ENCODE data around the gene MGRN1.

Gene MGRN1

DNA sequence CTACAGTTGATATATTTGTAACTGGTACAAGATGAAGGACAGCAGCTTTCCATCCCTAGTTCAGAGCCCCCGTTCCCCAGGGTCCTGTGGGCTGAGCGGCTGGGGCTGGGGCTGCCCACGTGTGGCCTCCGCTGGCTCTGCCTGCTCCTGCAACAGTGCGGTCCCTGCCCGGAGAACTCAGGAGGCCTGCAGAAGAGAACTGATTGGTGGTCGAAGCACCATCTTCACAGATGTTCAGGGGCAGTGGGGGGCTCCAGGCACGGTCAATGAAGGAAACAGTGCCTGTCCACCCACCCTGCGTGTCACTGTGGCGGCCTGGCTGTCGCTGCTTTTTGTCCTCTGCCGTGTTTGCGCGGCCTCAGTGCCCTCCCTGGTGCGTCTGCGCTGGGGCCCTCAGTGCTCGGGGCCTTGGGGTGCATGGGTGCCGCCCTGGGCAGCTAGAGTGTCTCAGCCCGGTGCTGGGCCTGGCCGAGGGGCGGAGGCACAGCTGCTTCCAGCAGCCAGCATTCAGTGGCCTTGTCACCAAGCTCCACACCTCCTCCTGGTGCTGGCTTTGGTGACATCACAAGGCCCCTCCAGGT, 64.6 kb downstream of the MGRN1 start:
- FAIRE-seq: no peak

DNA sequence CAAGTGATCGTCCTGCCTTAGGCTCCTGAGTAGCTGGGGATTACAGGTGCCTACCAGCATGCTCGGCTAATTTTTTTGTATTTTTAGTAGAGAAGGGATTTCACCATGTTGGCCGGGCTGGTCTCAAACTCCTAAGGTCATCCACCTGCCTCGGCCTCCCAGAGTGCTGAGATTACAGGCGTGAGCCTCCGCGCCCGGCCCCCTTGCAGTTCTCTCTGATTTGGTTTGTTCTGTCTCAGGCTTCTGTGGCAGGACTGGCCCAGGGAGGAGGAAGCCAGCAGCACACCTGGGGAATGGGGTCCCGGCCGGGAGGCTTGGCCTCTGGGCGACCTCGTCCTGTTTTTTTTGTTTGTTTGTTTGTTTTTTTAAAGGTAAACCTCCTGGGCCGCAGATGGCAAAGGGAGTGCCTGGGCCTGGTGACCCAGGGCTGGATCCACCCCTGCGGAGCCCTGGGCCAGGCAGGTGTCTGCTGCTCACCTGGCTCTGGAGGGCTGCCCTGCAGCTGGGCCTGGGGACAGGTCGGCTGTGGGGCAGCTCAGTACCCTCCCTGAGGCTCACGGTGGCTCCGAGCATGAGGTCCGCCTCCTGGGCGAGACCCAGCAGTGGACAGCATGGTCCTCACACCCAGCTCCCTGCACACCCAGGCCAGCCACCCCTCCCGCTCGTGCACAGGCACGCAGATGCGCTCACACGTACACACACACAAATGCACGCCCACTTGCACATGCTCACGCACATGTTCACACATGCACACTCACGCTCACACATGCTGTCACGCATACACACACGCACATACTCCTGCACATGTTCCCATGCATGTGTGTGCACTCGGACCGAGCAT, 65.5 kb downstream of the MGRN1 start:
- no peak for FAIRE-seq

DNA sequence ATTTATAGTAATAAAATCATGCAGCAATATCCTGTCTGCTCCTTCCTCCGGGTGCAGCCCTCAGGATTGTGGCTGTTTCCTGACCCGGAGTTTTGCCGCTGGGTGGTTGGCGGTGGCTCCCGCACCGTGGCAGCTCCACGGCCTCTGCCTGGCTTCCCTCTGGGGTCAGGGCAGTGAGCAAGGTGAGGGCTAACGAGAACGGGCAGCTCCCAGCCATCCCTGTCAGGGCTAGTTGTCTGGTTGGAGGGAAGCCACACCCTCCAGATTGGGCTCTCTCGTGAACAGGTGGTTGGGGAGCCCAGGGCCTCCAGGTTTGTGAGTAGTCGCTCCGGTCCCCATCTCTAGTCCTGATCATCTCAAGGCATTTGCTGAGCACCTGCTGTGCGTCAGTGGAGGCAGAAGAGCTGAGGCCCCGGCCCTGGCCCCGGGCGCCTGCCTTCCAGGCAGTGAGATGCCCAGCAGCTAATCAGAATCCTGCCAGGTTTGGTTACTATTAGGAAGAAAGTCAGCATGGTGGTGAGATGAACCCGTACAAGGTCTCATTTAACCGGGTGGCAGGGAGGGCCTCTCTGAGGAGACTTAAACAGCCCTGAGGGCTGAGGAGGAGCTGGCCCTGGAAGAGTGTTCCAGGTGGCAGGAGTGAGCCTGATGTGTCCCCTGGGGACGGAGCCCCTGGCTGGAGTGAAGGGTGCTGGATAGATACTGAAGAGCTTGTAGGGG, 66.5 kb downstream of the MGRN1 start:
- no peak for FAIRE-seq

DNA sequence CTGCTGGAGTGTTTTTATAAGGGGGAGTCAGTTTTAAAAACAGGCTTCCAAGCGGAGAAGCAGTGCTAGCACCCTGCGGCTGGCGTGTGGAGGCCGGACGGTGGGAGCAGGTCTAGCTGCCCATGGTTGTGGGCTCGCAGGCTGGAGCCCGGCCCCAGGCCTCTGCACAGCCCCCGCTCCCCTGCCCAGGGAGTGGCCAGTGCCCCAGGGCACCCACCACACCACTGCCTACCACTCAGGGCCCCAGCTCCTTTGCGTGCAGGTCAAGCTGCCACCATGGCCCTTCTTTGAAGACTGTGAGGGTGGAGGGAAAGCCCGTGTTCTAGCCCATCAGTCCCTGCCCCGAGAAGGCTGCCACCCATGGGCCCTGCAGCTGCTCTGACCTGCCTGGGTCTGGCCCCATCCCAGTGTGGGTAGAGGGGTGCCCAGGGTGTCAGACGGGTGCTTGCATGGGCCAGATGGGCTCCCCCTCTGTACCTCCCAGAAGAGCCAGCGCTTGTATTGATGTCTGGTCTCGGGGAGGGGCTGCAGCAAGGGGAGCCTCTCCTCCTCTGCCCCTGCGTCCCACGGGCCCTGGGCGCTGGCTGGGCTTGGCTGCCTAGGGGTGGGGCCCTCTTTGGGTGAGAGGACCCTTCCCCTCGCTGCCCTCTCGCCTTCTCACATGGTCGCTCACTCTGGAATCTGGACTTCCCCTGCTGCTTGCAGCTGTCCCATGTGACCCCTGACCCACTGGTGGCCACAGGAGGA, 67.2 kb downstream of the MGRN1 start:
- FAIRE-seq: no peak

DNA sequence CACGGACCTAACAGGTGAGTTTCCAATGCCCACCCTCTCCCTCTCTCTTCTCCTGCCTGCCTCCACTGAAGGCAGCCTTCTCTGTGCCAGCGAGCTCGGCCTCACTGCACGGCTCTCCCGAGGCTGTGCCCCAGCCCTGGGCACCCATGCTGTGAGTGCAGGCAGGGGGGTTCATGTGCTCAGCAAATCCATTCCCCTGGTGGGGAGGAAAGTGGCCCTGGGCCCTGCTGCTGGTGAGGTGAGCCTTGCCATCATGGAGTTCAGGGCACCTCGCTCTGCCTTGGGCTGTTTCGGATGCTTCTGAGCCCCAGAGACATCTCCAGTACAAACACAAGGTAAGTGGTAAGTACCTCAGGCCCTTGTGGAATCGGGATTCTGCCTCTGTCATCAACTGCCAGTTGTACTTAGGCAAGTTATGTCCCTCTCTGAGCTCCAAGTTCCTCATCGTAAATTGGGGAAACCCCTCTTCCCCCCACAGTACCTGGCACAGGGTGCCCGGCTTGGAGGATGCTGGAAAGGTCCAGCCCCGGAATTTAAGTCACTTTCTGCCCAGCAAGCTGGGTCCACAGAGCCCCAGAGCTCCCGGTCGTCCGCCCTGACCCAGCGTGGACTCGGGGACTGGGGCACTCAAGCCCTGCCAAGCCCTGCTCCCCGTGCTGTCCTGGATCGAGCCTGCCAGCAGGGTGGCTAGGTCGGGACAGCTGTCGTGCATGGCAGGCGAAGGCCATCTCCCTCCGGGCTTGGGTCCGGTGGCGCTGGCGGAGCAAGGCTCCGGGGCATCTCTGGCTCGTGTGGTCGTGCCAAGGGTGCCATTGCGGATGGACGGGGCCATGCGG, 68.1 kb downstream of the MGRN1 start:
- FAIRE-seq: no peak

DNA sequence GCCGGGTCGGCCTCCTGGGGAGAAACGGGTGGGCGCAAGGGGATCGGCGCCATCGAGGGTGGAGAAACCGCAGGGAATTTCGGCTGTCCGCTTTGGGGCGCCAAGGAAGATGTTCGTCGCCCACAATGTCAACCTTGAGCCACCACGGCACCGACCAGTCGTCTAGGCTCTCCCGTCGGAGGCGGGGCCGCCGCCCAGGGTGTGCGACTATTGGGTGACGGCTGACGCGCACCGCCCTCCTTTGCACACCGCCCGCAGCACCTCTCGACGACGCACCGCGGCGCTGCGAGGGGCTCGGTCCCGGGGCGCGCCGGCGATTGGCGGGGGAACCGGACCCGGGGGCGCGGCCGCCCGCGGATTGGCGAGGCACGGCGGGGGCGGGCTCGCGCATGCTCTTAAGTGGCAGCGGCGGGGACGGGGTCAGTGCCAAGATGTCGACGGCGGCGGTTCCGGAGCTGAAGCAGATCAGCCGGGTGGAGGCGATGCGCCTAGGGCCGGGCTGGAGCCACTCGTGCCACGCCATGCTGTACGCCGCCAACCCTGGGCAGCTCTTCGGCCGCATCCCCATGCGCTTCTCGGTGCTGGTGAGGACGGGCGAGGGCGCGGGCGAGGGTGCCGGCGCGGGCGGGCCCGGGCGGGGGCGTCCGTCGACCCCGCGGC, 68.8 kb downstream of the MGRN1 start, which contains the start of gene NUDT16L1:
Gene NUDT16L1, plus strand, starts transcription at position 267 of the 660 bp plus-strand sequence. Its CDS starts 165 bp downstream, at position 432.
- FAIRE-seq: no peak

DNA sequence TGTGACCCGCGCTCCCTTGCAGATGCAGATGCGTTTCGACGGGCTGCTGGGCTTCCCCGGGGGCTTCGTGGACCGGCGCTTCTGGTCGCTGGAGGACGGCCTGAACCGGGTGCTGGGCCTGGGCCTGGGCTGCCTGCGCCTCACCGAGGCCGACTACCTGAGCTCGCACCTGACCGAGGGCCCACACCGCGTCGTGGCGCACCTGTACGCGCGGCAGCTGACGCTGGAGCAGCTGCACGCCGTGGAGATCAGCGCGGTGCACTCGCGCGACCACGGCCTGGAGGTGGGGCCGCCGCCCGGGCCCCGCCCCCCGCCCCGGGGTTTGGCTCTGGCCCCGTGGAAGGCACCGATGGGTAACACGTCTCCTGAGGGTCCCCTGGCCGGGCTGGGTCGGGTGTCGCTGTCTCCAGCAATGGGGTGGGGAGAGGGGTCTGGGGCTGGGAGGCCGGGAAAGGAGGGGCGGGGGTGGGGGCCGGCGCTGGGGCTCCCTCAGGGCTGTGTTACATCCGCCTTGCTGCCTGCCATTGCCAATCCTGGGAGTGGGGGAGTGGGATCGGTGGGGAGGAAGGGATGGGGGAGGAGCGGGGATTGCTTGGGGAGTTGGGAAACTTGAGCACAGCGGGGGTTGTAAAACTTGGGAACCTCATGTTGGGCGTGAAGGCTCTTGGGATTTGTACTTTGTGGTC, 69.5 kb downstream of the MGRN1 start:
- FAIRE-seq: no peak

DNA sequence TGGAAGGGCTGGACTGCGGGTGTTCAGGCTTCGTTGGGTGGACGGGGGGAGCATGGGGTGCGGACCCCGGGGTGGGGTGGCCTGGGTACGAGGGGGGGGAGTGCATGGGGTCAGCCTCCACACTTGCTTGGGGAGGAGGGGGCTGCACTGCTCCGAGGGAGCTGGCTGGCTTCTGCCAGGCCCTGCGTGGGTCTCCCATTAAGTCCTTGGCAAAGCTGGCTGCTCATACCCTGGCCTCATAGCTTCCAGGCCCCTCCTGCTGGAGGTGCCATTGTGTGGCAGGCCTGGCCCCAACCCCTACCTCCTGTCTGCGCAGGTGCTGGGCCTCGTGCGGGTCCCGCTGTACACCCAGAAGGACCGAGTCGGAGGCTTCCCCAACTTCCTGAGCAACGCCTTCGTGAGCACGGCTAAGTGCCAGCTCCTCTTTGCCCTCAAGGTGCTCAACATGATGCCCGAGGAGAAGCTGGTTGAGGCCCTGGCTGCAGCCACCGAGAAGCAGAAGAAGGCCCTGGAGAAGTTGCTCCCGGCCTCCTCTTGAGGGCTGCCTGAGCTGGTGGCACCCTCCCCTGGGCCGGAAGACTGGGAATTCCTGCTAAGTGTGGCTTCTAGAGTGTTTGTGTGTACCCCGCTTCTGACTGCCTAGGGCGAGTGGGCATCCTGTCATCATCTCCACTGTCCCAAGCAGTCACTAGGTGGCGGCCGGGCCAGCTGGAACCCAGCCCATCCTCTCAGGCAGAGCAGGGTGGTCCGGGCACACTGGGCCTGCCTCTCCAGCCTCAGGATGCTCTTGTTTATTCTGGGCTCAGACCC, 70.2 kb downstream of the MGRN1 start:
- no peak for FAIRE-seq

DNA sequence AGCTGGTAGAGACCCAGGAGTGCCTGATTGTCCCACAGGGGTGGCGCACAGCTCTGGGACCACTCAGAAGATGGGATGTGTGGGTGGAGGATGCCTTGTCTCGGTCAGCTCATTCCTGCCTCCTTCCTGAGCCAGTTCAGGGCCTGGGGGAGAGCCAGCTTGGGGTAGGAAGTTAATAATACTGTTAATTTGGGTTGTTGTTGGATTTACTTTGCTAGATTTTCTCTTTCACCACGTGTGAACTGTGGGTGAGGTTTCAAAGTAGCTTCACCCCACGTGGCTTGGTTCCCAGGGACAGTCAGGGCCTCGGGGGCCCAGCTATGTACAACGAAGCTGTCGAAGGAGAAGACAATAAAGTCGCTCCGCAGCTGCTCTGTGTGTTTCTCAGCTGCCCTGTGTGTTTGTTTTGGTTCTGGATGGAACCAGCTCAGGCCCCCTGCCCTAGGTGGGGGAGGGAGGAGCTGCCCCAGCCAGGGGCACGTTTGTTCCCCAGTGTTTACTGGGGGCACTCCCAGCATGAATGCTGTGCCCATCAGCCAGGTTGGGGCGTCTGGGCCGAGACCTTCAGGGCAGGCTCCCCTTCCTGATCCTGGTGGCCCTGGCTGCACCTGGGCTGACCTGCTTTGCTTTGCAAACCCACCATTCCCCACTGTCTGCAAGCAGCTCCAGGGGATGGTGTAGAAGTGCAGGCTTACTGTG, 71.0 kb downstream of the MGRN1 start:
- no peak for FAIRE-seq

DNA sequence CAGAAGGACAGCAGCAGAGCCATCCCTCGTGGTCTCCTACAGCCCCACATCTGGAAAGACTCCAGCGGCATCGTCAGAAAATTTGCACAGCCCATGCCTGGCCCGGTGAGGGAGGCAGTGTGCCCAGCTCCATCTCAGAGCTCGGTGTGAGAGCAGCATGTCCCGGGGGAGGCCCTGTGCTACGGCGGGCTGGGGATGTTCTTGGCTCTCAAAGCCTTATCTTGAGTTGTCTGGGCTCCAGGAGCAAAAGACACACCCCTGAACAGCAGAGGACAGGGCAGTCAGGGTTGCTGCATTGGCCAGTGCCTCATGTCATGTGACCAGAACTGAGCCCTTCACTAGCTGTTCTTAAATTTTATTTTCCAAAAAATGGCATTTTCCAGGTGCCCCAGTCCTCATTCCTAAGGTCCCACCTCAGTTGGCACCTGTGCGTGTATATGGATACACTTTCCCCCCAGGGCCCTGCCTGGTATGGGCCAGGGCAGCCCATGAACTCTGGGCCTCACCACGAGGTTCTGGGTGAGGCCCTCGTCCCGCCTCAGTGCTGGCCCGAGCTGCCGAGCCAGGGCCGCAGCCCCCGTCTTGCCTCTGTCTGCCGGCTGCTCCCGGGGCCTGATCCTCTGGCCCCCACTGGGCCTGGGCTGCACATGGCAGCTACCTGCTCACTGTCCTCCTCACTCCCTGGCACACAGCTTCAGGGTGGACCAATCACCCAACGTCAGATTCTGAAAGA, 71.7 kb downstream of the MGRN1 start:
- FAIRE-seq: no peak

DNA sequence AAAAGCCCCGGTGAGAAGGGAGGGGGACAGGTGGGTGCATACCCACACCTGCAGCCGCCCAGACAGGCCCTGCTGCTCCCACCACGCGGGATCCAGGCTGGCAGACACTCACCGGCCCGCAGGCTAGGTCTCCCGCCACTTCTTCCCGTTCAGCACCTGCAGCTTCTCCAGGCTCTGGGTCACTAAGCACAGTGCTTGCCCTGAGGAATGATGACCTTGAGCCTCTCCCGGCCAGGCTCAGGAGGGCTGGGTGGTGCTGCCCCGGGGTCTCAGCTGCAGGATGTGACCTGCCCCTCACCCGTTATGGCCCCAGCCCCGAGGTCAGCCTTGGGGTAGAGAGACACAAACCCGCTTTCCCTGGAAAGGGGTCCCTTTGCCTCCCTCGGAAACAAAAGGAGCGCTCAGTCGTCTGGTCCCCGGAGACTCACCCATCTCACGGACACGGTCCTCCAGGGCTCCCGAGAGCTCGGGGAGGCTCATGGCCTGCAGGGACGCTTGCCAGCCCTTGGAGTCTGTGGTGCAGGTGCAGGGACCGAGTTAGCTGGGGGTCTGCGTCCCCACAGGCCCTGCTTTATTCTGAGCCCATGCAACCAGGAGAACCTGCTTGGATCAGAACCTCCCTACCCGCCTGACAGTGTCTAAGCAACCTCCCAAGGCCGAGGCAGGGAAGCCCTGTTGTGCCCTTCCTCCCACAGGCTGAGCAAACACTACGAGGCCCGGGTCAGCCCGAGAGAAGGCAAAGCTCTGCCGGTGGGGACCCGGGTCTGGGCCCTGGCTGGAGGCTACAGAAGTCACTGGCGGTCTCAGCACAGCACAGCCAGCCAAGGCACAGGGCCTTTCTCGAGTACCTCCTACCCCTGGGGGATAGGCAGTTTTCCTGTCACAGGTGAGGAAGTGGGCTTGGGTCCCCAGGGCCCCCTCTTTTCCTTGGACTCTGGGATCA, 72.5 kb downstream of the MGRN1 start:
- FAIRE-seq: no peak

DNA sequence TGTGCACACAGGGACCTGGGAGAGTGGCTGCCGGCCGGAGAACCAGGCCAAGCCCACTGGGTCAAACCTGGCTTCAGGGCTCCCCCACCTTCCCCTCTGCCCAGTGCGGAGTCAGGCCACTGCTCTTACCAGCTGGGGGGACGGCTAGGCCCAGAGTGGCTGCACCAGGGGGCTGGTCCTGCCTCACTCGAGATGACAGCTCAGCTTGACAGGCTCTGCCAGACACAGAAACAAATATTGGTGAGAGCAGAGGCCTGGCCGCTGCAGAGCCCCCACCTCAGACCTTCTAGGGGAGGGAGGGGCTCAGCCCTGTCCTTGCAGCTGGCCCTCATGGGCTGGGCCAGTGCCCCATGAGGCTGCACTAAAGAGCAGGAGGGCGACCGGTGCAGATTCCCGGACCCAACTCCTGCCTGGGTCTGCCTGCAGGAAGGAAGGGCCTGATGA, 73.2 kb downstream of the MGRN1 start:
- FAIRE-seq: no peak

DNA sequence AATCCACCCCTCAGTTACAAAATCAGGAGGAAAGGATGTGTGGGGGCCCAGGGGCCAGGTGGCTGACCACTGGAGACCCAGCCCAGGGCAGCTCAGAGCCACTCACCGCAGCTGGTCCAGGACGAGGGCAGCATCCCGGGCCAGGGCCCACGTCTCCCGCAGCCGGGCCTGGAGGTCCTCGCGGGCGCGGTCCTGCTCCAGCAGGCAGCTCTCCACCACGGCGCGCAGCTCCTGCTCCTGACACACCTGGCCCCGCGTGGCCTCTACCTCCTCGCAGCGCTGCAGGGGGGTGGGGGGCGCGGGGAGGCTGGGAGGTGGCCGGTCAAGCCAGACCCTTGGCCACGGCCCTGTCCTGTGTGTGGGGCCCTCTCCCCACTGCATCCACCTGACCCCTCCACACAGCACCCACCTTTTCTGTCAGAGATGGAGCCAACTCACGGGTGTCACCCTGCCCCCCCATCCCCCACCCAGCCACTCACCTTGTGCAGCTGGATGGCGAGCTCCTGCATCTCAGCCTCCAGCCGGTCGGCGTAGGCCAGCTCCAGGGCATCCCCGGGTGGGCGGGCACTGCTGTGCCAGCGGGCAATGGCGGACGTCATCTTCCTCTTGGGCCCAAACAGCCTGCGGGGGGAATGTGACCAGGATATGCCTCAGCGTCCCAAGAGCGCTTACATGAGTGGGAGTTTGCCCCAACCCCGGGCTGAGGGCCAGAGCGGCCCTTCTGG, 73.9 kb downstream of the MGRN1 start:
- no peak for FAIRE-seq

DNA sequence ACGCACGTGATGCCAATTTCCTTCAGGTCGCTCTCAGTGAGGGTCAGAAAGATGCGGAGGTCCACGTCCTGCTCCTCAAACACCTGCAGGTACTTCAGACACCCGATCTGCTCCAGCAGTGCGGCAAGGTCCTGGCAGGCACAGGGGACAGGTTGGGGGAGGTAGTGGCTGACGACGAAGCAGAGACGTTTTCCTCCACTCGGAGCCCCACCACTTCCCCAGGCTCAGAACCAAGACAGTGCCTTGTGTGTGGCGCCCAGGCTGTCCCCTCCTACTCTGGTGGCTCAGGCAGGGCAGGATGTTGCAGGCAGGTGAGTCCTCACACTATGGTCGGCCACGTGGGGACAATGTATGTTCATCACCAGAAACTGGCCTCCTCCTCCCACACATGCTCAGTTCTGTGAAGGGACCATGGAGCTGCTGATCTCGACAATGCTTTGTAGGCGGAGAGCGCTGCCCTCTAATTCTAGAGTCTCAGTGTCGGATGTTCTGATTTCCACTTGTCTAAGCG, 74.5 kb downstream of the MGRN1 start:
- FAIRE-seq: no peak

DNA sequence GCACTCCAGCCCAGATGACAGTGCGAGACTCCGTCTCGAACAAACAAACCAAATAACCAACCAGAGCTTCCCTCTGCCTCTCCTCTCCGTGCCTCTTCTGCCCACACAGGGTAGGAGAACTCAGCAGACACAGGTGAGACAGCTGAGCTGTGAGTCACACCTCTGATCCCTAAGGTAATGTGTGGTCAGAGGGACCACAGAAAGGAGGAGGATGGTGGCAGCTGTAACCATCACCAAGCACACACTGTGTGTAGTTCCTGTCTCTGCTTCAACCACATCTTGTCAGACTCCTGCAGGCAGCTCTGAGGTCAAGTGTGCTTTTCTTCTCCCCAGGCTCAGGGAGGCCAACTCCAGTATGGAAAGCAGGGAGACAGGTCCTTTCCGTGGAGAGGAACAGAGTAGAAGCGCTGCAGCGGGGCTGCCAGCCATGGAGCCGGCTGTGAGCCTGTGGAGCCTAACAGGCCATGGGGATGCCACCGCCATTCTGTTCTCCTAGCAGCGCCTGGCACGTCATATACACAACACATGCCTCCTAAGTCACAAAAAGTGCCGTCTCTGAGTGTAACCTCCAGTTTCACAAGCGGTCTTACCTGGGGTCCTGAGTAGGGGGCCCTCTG, 75.9 kb downstream of the MGRN1 start:
- no peak for FAIRE-seq
